ENCODE measurements around the gene TECTA.

DNA sequence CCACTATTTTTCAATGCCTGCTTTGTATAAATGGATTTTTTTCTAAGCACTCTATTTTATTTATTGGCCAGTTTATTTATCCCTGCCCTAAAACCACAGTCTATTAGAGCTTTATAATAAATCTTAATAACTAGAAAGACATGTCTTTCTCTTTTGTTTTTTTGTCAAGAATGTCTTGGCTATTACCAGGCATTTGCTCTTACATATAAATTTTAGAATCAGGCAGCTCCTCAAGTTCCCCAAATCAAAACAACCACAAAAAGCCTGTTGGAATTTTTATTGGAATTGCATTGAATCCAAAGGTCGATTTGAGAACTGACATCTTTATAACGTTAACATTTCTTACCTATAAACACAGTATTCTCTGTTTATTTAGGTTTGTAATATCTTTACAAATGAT lies 105.8 kb downstream of the TECTA start:
- TF ChIP-seq, protein P1, sequence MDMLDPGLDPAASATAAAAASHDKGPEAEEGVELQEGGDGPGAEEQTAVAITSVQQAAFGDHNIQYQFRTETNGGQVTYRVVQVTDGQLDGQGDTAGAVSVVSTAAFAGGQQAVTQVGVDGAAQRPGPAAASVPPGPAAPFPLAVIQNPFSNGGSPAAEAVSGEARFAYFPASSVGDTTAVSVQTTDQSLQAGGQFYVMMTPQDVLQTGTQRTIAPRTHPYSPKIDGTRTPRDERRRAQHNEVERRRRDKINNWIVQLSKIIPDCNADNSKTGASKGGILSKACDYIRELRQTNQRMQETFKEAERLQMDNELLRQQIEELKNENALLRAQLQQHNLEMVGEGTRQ (IDR thresholded peaks at IDR 0.05; ENCODE audit: borderline replicate concordance, low read depth, low read length): no peak
- TF ChIP-seq, protein P2, sequence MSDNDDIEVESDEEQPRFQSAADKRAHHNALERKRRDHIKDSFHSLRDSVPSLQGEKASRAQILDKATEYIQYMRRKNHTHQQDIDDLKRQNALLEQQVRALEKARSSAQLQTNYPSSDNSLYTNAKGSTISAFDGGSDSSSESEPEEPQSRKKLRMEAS (IDR thresholded peaks at IDR 0.05; ENCODE audit: low read depth): no peak
- TF ChIP-seq, protein P3, sequence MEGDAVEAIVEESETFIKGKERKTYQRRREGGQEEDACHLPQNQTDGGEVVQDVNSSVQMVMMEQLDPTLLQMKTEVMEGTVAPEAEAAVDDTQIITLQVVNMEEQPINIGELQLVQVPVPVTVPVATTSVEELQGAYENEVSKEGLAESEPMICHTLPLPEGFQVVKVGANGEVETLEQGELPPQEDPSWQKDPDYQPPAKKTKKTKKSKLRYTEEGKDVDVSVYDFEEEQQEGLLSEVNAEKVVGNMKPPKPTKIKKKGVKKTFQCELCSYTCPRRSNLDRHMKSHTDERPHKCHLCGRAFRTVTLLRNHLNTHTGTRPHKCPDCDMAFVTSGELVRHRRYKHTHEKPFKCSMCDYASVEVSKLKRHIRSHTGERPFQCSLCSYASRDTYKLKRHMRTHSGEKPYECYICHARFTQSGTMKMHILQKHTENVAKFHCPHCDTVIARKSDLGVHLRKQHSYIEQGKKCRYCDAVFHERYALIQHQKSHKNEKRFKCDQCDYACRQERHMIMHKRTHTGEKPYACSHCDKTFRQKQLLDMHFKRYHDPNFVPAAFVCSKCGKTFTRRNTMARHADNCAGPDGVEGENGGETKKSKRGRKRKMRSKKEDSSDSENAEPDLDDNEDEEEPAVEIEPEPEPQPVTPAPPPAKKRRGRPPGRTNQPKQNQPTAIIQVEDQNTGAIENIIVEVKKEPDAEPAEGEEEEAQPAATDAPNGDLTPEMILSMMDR (IDR thresholded peaks at IDR 0.05): no peak
- no peak for TF ChIP-seq EP300 (IDR thresholded peaks at IDR 0.05; ENCODE audit: borderline replicate concordance in 1 of 2, low read depth in 1 of 2, low read length in 1 of 2)
- TF ChIP-seq, protein P4, sequence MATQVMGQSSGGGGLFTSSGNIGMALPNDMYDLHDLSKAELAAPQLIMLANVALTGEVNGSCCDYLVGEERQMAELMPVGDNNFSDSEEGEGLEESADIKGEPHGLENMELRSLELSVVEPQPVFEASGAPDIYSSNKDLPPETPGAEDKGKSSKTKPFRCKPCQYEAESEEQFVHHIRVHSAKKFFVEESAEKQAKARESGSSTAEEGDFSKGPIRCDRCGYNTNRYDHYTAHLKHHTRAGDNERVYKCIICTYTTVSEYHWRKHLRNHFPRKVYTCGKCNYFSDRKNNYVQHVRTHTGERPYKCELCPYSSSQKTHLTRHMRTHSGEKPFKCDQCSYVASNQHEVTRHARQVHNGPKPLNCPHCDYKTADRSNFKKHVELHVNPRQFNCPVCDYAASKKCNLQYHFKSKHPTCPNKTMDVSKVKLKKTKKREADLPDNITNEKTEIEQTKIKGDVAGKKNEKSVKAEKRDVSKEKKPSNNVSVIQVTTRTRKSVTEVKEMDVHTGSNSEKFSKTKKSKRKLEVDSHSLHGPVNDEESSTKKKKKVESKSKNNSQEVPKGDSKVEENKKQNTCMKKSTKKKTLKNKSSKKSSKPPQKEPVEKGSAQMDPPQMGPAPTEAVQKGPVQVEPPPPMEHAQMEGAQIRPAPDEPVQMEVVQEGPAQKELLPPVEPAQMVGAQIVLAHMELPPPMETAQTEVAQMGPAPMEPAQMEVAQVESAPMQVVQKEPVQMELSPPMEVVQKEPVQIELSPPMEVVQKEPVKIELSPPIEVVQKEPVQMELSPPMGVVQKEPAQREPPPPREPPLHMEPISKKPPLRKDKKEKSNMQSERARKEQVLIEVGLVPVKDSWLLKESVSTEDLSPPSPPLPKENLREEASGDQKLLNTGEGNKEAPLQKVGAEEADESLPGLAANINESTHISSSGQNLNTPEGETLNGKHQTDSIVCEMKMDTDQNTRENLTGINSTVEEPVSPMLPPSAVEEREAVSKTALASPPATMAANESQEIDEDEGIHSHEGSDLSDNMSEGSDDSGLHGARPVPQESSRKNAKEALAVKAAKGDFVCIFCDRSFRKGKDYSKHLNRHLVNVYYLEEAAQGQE (IDR thresholded peaks at IDR 0.05; ENCODE audit: low read depth, low read length): no peak
- TF ChIP-seq, protein P5, sequence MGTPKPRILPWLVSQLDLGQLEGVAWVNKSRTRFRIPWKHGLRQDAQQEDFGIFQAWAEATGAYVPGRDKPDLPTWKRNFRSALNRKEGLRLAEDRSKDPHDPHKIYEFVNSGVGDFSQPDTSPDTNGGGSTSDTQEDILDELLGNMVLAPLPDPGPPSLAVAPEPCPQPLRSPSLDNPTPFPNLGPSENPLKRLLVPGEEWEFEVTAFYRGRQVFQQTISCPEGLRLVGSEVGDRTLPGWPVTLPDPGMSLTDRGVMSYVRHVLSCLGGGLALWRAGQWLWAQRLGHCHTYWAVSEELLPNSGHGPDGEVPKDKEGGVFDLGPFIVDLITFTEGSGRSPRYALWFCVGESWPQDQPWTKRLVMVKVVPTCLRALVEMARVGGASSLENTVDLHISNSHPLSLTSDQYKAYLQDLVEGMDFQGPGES (IDR thresholded peaks at IDR 0.05; ENCODE audit: low read depth, low read length): no peak
- no peak for TF ChIP-seq RXRA (IDR thresholded peaks at IDR 0.05; ENCODE audit: borderline replicate concordance, low read depth)
- TF ChIP-seq CHD2 (IDR thresholded peaks at IDR 0.05; ENCODE audit: low read length, partially characterized antibody): no peak
- no peak for TF ChIP-seq RAD21 (IDR thresholded peaks at IDR 0.05; ENCODE audit: low read length)
- TF ChIP-seq MEF2A (IDR thresholded peaks at IDR 0.05; ENCODE audit: borderline replicate concordance, low read depth): no peak
